Ovary (tissue), 3 donors: Measurements from ENCODE around the gene TM4SF20.

Source experiments
- CTCF ChIP-seq, 3 donors: fragments of 450-650 bp in 2 of 3; fragments of 200-600 bp in 1 of 3; IDR thresholded peaks; one replicate each; pipeline versions ENCODE4 v1.5.1 to v1.8.0; 2016 to 2022; ENCODE audit warnings: antibody characterized with exemption in 3 of 3, mild to moderate bottlenecking in 1 of 3
- EP300 ChIP-seq: sonication (generic); formaldehyde crosslinking; IDR thresholded peaks from one replicate; pipeline ENCODE4 v1.6.1; 2017; ENCODE audit warnings: antibody characterized with exemption
- POLR2A ChIP-seq: fragments of 450-650 bp; IDR thresholded peaks from one replicate; pipeline ENCODE4 v1.6.1; 2017; ENCODE audit warnings: antibody characterized with exemption, mild to moderate bottlenecking, moderate library complexity
- donor health status: DM: no; HTN: no; CAD: no.

DNA sequence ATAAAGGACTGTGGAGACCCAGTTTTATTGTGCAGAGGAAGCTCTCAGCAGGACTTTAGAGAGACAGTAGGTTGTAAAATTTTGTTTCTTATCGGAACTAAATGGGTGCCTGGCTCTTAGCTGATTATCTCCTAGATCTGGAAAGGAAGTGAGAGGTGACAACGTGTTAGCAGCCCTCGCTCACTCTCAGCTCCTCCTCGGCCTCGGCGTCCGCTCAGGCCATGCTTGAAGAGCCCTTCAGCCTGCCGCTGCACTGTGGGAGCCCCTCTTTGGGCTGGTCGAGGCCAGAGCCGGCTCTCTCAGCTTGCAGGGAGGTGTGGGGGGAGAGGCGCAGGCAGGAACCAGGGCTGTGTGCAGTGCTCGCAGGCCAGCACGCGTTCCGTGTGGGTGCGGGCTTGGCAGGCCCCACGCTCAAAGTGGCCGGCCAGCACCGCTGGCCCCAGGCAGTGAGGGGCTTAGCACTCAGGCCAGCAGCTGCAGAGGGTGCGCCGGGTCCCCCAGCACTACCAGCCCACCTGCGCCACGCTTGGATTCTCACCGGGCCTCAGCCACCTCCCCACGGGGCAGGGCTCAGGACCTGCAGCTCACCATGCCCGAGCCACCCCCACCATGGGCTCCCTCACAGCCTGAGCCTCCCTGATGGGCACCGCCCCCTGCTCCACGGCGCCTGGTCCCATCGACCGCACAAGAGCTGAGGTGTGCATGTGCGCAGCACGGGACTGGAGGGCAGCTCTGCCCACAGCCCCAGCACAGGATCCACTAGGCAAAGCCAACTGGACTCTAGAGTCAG is 58.6 kb downstream of the TM4SF20 start:
- TF ChIP-seq POLR2A (no peak), CTCF (IDR thresholded peaks at IDR 0.05) (no peak), EP300 (no peak)
